Raji (cell line): ENCODE data around the gene CHRNA4.

Experiments
- POLR2A ChIP-seq: IDR thresholded peaks from 2 replicates; pipeline ENCODE4 v1.6.1; 2011; ENCODE audit warnings: low read depth, low read length, control low read depth; ENCODE audit not compliant: insufficient read depth

CHRNA4 gene

GRCh38 chr20:63374504-63374903 is 13.4 kb upstream of the CHRNA4 start:
- TF ChIP-seq POLR2A, result no peak

- TF ChIP-seq POLR2A, result no peak
These were observed 12.8 kb upstream of the CHRNA4 start for GRCh38 chr20:63373996-63374395.

GRCh38 chr20:63372971-63373885 is 12.1 kb upstream of the CHRNA4 start:
- no peak for TF ChIP-seq POLR2A

- TF ChIP-seq POLR2A, result no peak
These were observed 10.2 kb upstream of the CHRNA4 start for GRCh38 chr20:63371291-63371865.

- no peak for TF ChIP-seq POLR2A
These were observed 9.6 kb upstream of the CHRNA4 start for GRCh38 chr20:63370618-63371187.

- TF ChIP-seq POLR2A, result no peak
These were observed 8.8 kb upstream of the CHRNA4 start for GRCh38 chr20:63369724-63370617.

GRCh38 chr20:63369024-63369530 is 7.9 kb upstream of the CHRNA4 start:
- no peak for TF ChIP-seq POLR2A

GRCh38 chr20:63368151-63368550 is 7.0 kb upstream of the CHRNA4 start:
- no peak for TF ChIP-seq POLR2A

GRCh38 chr20:63367446-63368055 is 6.4 kb upstream of the CHRNA4 start:
- no peak for TF ChIP-seq POLR2A

GRCh38 chr20:63366390-63367365 is 5.5 kb upstream of the CHRNA4 start:
- TF ChIP-seq POLR2A, result no peak

GRCh38 chr20:63365601-63366389 is 4.6 kb upstream of the CHRNA4 start:
- TF ChIP-seq POLR2A, result no peak

GRCh38 chr20:63364801-63365585 is 3.8 kb upstream of the CHRNA4 start:
- TF ChIP-seq POLR2A, result no peak

GRCh38 chr20:63363981-63364561 is 2.9 kb upstream of the CHRNA4 start:
- TF ChIP-seq POLR2A, result no peak
